Measurements from ENCODE around the gene ARHGAP26.

The ARHGAP26 gene

GRCh38 chr5:142833517-142834449 is 63.6 kb downstream of the ARHGAP26 start:
- DNase-seq = no peak

DNA sequence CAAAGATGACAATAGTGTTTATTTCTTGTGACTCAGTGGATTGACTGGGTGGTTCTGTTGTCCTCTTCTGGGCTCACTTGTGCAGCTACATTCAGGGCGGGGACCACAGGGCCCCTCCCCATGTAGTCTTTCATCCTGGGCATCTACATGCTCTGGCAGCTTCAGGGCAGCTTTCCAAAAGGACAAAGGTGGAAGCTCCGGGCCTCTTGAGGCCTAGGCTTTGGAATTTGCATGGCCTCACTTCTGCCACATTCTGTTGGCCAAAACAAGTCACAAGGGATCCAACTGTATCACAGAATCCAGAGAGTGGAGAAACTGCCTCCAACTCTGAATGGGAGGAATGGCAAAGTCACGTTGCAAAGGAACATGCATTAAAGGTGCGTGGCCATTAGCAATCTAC is 64.3 kb downstream of the ARHGAP26 start:
- no peak for DNase-seq

DNA sequence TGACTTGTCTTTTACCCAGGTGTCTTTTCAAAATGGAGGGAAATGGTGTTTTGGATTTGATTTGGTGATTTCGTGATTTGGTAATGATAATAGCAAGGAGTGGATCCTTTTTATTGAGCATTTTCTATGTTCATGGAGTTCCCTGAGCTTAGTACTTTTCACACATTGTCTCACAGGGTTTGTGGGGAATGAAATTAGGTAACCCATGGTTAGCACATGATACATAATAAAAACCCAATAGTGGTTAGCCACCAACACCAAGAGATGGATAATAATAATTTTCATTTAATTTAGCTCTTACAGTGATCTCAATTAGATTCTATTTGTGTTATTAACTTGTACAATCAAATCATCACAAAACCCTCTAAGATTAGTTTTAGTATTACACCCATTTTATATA is 65.4 kb downstream of the ARHGAP26 start:
- DNase-seq = no peak

DNA sequence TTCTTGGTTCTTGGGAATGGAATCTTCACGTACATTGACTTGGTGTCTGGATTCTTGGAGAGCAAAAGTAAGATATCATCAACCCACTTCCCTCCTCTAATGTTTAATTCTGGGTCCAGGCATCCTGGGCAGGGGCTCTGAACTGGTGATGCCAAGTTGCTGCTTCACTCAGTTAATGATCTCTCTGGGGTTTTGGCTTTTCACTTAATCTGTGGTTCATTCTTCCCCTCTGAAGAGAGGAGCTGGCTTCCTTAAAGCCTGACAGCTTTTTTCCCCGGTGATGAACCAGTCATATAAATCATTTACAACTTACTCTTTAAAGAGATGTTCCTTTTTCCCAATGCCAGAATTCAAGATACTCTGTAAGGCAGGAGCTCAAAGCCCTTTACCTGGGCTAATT is 65.9 kb downstream of the ARHGAP26 start:
- DNase-seq = no peak

GRCh38 chr5:142837081-142837725 is 67.0 kb downstream of the ARHGAP26 start:
- no peak for DNase-seq

DNA sequence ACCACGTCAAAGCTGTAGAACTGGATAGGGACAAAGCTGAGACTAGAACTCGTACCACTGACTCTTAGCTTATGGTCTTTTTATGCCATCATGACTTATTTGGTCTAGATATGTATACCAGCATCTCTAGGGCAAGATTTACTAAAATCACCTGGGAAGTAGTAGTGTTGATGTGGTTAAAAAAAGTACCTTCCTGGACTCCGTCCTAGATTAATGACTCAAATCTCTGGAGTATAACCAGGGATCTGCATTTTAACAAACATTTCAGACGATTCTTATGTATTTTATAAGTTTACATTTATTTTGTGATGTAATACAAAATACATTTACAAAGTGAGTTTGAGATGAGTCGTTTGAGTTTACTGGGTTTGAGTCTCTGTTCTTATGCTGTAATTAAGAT is 68.7 kb downstream of the ARHGAP26 start:
- no peak for DNase-seq

DNA sequence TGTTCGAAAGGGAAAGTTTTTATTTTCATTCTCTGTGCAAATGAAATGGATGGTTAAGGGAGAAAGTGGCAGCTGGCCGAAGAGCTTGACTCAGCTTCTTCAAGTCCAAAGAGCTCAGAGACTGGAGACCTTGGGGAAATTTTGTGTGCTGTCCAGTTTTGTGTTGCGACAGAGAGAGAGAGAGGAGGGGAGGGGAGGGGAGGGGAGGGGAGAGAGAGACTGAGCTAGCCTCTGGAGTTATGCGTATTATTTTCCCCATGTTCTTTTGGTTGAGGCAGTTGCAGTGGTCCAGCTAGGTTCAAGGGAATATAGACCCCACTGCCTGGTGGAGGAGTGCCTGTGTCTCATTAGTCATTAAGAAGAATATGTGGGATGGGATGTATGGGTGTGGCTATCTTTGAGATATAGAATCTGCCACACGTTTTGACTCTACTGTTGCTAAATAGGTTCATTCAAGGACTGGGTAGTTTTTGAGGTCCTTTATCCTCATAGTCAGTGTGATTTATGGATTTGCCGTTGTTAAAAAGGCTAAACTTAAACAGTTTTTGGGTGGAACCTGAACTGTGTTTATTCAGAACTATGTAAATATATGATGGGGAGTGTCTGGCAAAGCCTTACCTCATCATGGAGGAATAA is 69.7 kb downstream of the ARHGAP26 start:
- DNase-seq = no peak

GRCh38 chr5:142840575-142840974 is 70.4 kb downstream of the ARHGAP26 start:
- no peak for DNase-seq

DNA sequence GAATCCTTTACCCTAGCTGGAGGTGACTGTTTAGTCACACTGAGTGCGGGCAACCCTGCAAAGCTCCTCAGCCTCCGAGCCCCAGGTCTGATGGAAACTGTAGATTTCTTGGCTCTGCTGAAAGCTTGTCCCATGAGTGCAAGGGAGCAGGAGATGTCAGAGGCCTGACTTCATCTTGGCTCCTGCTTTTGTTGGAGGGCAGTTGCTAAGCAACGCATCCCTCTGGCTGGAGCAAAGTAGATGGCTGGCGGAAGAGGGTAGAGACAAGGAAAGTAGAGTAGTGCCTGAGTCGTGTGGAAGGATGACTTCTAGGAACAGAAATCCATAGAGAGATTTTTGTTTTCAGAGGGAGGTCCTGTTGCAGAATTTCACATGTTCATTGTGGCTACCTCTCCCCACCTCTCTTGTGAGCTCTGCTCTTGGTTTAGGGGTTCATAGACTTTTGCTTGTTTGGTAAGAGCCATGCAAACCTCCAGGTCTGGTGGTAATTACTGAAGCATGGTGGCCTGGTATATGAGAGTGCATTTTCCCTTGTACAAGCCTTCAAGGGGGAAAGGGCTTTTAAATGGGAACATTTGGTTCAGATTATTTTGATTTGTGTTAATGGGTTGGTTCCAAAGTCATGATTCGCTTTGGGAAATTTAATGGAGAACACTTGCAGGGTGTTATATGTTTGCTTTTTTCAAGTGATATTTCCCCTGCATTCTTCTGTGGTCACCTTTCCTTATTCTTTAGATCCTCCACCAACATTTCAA is 71.5 kb downstream of the ARHGAP26 start:
- no peak for DNase-seq

DNA sequence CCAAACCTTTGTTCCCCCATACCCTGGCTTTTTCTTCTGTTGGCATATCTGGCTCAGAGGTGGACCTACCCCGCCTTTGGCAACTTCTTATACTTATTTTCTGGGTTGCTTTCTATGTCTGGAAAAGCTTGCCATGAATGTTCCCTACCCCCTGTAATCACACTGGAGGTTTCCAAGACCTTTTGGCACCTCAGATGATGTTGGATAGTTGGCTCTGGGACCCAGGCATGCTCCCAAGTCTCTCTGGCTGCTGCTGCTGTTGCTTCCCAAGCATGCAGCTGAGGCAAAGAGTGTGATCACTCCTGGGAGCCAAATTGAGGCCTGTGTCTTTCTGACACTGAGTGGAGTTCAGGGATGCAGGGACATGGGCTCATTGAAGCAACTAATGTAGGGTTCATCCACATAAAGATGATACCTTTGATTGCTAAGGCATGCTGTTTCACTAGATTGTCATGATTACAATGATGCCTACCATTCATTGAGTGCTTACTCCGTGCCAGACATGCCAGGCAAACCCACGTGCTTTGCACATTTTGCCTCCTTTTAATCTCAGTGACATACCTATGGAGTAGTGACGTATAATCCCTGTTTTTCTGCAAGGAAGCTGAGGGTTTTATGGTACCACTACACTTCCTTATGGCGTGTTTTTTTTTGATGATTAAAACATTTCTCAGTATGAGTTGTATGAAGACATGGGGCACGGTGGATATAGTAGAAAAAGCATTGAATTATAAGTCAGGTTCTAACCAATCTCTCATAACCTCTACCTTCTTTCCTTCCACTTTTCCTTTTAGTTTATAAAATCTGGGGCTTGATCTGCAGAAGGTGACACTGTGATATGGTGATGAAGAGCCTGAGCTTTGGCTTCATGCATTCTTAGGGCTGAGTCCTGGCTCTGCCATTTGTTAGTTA is 73.1 kb downstream of the ARHGAP26 start:
- no peak for DNase-seq

DNA sequence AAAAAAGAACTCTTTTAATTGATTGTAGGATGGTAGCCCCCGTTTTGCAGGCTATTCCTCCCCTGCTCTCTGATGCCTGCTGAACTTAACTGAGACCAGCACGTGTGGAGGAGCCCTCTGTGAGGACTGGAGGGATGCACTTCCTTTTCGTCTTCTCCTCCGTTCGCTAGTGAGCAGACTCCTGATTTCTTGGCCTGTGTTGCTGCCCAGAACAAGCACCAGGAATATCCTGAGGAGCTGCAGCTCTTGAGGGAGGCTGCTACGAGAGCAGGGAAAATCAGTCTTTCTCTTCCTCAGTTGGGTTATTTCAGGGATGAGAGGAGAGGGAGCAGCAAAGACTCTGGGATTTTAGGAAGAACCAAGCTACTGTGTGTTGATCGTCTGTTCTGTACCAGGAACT is 74.7 kb downstream of the ARHGAP26 start:
- DNase-seq = no peak

DNA sequence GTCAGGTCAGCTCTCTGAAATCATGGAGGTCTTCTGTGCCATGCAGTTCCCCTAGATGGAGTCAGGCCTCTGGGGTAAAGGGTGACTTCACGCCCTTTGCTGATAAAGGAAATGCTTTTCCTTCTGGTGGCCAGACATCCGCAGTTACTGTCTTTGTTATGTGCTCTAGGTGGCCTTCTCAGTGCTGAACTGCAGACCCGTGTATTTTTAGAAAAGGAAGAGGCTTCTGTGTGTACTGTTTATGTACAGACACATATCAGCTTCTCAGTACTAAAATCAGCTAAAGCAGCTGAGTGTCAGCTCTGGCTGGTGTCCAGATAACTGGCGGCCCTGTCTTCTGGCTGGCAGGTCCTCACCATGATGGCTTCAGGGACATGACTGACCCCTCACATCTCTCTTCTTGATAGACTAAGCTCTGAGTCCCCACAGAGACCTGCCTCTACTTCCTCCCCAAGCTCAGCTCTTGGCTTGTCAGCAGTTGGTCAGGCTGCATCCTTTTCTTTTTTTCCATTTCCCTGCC is 75.3 kb downstream of the ARHGAP26 start:
- no peak for DNase-seq

GRCh38 chr5:142845954-142846398 is 75.8 kb downstream of the ARHGAP26 start:
- DNase-seq = no peak

- DNase-seq = no peak
Measured at GRCh38 chr5:142846406-142846805, 76.2 kb downstream of the ARHGAP26 start.

GRCh38 chr5:142847898-142848790 is 78.0 kb downstream of the ARHGAP26 start:
- DNase-seq = no peak

- DNase-seq = no peak
Measured at GRCh38 chr5:142849466-142849865, 79.3 kb downstream of the ARHGAP26 start.

- DNase-seq = no peak
Measured at GRCh38 chr5:142849880-142850279, 79.7 kb downstream of the ARHGAP26 start.

DNA sequence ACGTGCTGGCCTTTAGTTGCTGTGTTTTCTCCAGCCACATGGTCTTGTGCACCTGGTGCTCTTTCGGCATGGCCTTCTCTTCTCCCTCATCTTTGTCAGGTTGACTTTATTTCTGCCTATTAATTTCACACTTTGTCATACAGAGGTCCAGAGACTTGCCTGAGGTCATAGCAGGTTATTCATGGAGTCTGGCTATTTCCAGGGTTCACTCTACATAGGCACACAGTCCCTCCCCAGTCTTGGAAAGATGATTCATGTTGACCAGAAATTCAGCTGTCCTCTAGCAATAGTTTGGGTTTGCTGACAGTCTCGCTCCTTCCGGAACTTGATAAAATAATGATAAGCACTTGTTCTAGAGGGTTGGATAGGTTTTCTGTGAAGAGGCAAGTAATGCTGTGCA is 81.6 kb downstream of the ARHGAP26 start:
- no peak for DNase-seq

DNA sequence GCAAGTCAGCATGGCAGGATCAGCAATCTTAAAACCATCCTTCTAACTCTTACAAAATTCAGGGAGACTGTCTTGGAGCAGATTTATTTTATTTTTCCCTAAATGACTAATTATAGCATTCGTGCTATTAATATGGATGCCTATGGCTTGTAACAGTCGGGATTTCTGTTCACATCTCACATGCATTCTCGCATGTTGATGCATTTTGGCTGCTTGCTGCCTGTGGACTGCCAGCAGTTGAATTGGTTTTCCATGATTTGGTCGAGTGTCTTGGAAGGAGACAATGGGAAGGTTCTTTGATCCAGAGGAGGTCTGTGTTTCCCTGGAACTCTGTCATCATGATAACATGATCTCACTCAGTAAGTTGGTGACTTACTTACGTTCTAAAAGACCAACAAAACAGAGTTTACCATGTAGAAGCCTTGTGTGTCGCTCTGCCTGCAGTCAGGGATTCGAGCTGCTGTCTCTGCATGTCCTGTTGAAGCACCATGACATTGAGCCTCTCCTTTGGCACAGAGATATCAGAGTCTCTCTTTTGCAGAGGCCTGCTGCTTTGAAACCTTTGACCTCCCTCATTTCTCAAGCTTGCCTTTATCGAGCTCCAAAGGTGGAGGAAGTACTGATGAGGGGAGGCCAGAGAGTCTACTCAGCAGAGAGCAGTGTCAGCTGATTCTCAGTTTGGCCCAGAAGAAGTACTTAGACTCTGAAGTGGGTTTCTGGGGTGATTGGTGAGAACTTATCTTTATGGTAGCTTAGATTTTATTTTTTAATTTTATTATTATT is 82.4 kb downstream of the ARHGAP26 start:
- DNase-seq = no peak

- DNase-seq = no peak
Measured at GRCh38 chr5:142853682-142854081, 83.5 kb downstream of the ARHGAP26 start.
